ENCODE measurements around the gene C10orf120. TPM values are rescaled to one million over a fixed set of nuclear protein-coding genes. Genes with fewer than 3 reads are reported as not detected.

The C10orf120 gene
- total and polyA plus RNA-seq, 10 donors = not detected

GRCh38 chr10:122671355-122671754 is 28.3 kb downstream of the C10orf120 start:
- intact Hi-C loops (cut with DNase I; ENCODE audit: low total_unique reads) = no loop called here
- H3K4me3 ChIP-seq = no peak overlapping the region
- DNase-seq = no peak

GRCh38 chr10:122669842-122670241 is 29.8 kb downstream of the C10orf120 start:
- Histone ChIP-seq H3K4me3 (no peak overlapping the region), H3K4me1 (no peaks in the 10 kb centered on the region), H3K36me3 (no peaks in the 10 kb centered on the region), H3K27me3 (replicated peaks in 1 of 7) (peaks cover 0 to 2% (median 0%) of the 10 kb centered on the region in 7 donors), H3K27ac (no peak overlapping the region), H3K9me3 (no peaks in the 10 kb centered on the region)
- DNase-seq = no peak
- TF ChIP-seq CTCF (IDR thresholded peaks at IDR 0.05 in 8 of 11, conservative IDR thresholded peaks at IDR 0.05 in 3 of 11) (no peak), POLR2A (IDR thresholded peaks at IDR 0.05) (no peak), POLR2AphosphoS5 (IDR thresholded peaks at IDR 0.05) (no peak)
- intact Hi-C loops (cut with DNase I; ENCODE audit: low total_unique reads) = no loop called here
- 69 to 83% (median 73%) methylated on average over 2 of the region's 2 CpGs for WGBS, 5 donors

More at GRCh38 chr10:122671355-122671754, 28.3 kb downstream of the C10orf120 start:
- Histone ChIP-seq H3K4me1 (no peaks in the 10 kb centered on the region), H3K36me3 (no peaks in the 10 kb centered on the region), H3K27ac (peak overlapping the region in 3 of 8 donors; percentile 21 to 36 (median 33)), H3K9me3 (no peaks in the 10 kb centered on the region), H3K27me3 (replicated peaks in 1 of 7) (no peaks in the 10 kb centered on the region)
- 45 to 67% (median 60%) methylated on average over 3 of the region's 3 CpGs for WGBS, 5 donors
- TF ChIP-seq POLR2AphosphoS5 (IDR thresholded peaks at IDR 0.05) (no peak), CTCF (IDR thresholded peaks at IDR 0.05 in 8 of 11, conservative IDR thresholded peaks at IDR 0.05 in 3 of 11) (no peak), POLR2A (IDR thresholded peaks at IDR 0.05) (no peak)

DNA sequence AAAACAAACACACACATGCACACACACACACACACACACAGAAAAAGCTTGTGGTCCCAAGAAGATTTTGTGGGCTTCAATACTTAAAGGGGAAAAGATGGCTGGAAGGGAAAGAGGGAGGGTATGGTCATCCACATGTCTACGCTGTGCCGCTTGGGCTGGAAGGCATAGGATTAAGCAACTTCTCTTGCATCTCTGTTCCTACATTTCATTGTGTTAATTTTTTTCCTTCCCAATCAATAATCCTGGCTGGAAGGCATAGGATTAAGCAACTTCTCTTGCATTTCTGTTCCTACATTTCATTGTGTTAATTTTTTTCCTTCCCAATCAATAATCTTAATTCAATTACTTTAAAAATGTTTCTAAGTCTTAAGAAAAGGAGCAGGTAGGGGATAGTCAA is 30.6 kb downstream of the C10orf120 start:
- no peaks in the 10 kb centered on the region for H3K4me1 ChIP-seq
- no peak overlapping the region for H3K4me3 ChIP-seq
- H3K9me3 ChIP-seq = no peaks in the 10 kb centered on the region
- no peaks in the 10 kb centered on the region for H3K36me3 ChIP-seq
- no peak for DNase-seq
- TF ChIP-seq POLR2A (IDR thresholded peaks at IDR 0.05) (no peak), CTCF (IDR thresholded peaks at IDR 0.05 in 8 of 11, conservative IDR thresholded peaks at IDR 0.05 in 3 of 11) (no peak), POLR2AphosphoS5 (IDR thresholded peaks at IDR 0.05) (no peak)
- intact Hi-C loops (cut with DNase I; ENCODE audit: low total_unique reads) = no loop called here
- H3K27me3 ChIP-seq (replicated peaks in 1 of 7) = peaks cover 0 to 9% (median 0%) of the 10 kb centered on the region in 7 donors
- H3K27ac ChIP-seq = no peak overlapping the region
- WGBS, 5 donors = 91 to 100% (median 97%) methylated on average over 2 of the region's 2 CpGs

GRCh38 chr10:122665946-122666345 is 33.7 kb downstream of the C10orf120 start:
- DNase-seq = no peak
- Histone ChIP-seq H3K27me3 (replicated peaks in 1 of 7) (peaks cover 0 to 9% (median 0%) of the 10 kb centered on the region in 7 donors), H3K4me1 (no peaks in the 10 kb centered on the region), H3K27ac (no peak overlapping the region), H3K36me3 (no peaks in the 10 kb centered on the region), H3K9me3 (no peaks in the 10 kb centered on the region), H3K4me3 (no peak overlapping the region)
- intact Hi-C loops (cut with DNase I; ENCODE audit: low total_unique reads) = no loop called here
- TF ChIP-seq POLR2A (IDR thresholded peaks at IDR 0.05) (no peak), POLR2AphosphoS5 (IDR thresholded peaks at IDR 0.05) (no peak), CTCF (IDR thresholded peaks at IDR 0.05 in 8 of 11, conservative IDR thresholded peaks at IDR 0.05 in 3 of 11) (no peak)
- 60 to 80% (median 66%) methylated on average over 4 of the region's 4 CpGs for WGBS, 5 donors
